ENCODE data around the gene HBZ.

Gene HBZ

DNA sequence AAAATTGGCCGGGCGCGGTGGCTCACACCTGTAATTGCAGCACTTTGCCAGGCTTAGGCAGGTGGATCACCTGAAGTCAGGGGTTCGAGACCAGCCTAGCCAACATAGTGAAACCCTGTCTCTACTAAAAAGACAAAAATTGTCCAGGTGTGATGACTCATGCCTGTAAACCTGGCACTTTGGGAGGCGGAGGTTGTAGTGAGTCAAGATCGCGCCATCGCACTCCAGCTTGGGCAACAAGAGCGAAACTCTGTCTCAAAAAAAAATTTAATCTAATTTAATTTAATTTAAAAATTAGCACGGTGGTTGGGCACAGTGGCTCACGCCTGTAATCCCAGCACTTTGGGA, 26.2 kb downstream of the HBZ start:
- no peak for DNase-seq (ENCODE audit: low spot score)
- TF ChIP-seq, protein P1, sequence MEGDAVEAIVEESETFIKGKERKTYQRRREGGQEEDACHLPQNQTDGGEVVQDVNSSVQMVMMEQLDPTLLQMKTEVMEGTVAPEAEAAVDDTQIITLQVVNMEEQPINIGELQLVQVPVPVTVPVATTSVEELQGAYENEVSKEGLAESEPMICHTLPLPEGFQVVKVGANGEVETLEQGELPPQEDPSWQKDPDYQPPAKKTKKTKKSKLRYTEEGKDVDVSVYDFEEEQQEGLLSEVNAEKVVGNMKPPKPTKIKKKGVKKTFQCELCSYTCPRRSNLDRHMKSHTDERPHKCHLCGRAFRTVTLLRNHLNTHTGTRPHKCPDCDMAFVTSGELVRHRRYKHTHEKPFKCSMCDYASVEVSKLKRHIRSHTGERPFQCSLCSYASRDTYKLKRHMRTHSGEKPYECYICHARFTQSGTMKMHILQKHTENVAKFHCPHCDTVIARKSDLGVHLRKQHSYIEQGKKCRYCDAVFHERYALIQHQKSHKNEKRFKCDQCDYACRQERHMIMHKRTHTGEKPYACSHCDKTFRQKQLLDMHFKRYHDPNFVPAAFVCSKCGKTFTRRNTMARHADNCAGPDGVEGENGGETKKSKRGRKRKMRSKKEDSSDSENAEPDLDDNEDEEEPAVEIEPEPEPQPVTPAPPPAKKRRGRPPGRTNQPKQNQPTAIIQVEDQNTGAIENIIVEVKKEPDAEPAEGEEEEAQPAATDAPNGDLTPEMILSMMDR (IDR thresholded peaks at IDR 0.05; ENCODE audit: extremely low read depth, missing control alignments): no peak

DNA sequence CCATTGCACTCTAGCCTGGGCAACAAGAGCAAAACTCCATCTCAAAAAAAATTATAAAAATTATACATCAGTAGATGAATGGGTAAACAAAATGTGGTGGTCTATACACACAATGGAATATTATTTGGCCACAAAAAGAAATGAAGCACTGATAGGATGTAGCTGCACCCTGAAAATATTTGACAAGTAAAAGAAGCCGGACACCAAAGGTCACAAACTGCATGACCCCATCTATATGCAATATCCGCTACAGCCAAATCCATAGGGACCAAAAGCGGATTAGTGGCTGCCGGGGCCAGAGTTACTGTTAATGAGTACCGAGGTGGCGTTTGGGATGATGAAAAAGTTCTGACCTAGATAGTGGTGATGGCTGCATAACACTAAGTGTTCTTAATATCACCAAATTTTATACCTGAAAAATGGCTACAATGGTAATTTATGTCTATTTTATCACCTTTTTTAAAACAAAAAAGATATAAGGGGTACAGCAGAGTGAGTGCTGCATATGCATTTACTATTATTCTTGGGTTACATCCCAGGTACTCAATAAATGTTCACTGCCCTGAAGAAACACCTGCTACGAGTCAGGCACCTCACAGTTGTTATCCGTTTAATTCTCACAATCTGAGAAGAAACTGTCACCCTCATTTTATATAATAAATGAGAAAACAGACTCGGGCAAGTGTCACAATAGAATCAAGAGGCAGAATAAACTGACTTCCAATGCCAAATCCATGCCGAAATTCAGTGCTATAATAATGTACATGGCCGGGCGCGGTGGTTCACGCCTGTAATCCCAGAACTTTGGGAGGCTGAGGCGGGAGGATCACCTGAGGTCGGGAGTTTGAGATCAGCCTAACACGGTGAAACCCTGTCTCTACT, 27.0 kb downstream of the HBZ start:
- TF ChIP-seq, protein P1 (IDR thresholded peaks at IDR 0.05; ENCODE audit: extremely low read depth, missing control alignments): no peak
- no peak for DNase-seq (ENCODE audit: low spot score)

DNA sequence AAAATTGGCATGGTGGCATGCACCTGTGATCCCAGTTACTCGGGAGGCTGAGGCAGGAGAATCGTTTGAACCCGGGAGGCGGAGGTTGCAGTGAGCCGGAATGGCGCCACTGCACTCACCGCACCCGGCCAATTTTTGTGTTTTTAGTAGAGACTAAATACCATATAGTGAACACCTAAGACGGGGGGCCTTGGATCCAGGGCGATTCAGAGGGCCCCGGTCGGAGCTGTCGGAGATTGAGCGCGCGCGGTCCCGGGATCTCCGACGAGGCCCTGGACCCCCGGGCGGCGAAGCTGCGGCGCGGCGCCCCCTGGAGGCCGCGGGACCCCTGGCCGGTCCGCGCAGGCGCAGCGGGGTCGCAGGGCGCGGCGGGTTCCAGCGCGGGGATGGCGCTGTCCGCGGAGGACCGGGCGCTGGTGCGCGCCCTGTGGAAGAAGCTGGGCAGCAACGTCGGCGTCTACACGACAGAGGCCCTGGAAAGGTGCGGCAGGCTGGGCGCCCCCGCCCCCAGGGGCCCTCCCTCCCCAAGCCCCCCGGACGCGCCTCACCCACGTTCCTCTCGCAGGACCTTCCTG, 27.7 kb downstream of the HBZ start, which contains the start of gene HBQ1:
TSS of gene HBQ1 (plus strand) at position 359 of the 575 bp plus-strand sequence. CDS start at position 387, 28 bp downstream.
- DNase-seq (ENCODE audit: low spot score): peak; percentile 78
- TF ChIP-seq, protein P1 (IDR thresholded peaks at IDR 0.05; ENCODE audit: extremely low read depth, missing control alignments): no peak

GRCh38 chr16:180681-181564, 28.5 kb downstream of the HBZ start:
- TF ChIP-seq, protein P1 (IDR thresholded peaks at IDR 0.05; ENCODE audit: extremely low read depth, missing control alignments): peak; percentile 25
- DNase-seq (ENCODE audit: low spot score): peak; percentile 96

- TF ChIP-seq, protein P1 (IDR thresholded peaks at IDR 0.05; ENCODE audit: extremely low read depth, missing control alignments): peak; percentile 81
- no peak for DNase-seq (ENCODE audit: low spot score)
These were observed 29.1 kb downstream of the HBZ start for GRCh38 chr16:181565-182021.

GRCh38 chr16:183005-183404, 30.6 kb downstream of the HBZ start:
- no peak for DNase-seq (ENCODE audit: low spot score)
- TF ChIP-seq, protein P1 (IDR thresholded peaks at IDR 0.05; ENCODE audit: extremely low read depth, missing control alignments): no peak

All from GM20000 (cell line).